Endothelial cell of umbilical vein (primary cell): ENCODE measurements around the gene BCAS3.

ENCODE experiments used
- CTCF ChIP-seq, 2 donors: IDR thresholded peaks; 1 replicate in 1 of 2; 2 replicates in 1 of 2; pipeline ENCODE4 v1.5.1; 2011; ENCODE audit warnings: low read length in 2 of 2, mild to moderate bottlenecking in 2 of 2, moderate library complexity in 2 of 2, control low read depth in 1 of 2, inconsistent platforms in 1 of 2, low read depth in 1 of 2; ENCODE audit not compliant: insufficient read depth in 1 of 2; ENCODE audit errors: extremely low read depth in 1 of 2
- EZH2 ChIP-seq: IDR thresholded peaks from 2 replicates; pipeline ENCODE4 v1.6.1; 2012; ENCODE audit warnings: borderline replicate concordance, low read depth, mild to moderate bottlenecking, moderate library complexity, low read length, inconsistent platforms; ENCODE audit not compliant: severe bottlenecking
- FOS ChIP-seq: IDR thresholded peaks from 2 replicates; pipeline ENCODE4 v1.6.1; 2011; ENCODE audit warnings: mild to moderate bottlenecking, low read length, moderate library complexity, borderline replicate concordance; ENCODE audit not compliant: insufficient read depth
- GATA2 ChIP-seq: IDR thresholded peaks from 2 replicates; pipeline ENCODE4 v1.7.0; 2011; ENCODE audit warnings: low read depth, mild to moderate bottlenecking, moderate library complexity, mixed read lengths, low read length; ENCODE audit not compliant: insufficient read length, insufficient read depth
- POLR2A ChIP-seq: IDR thresholded peaks from 2 replicates; pipeline ENCODE4 v1.6.1; 2012; ENCODE audit warnings: low read depth, mild to moderate bottlenecking, control low read depth, low read length

GRCh38 chr17:61282377-61282776 is 604.7 kb downstream of the BCAS3 start:
- no peak for TF ChIP-seq GATA2
- no peak for TF ChIP-seq CTCF (IDR thresholded peaks at IDR 0.05; ENCODE audit: extremely low read depth in 1 of 2, insufficient read depth in 1 of 2, low read depth in 1 of 2, low read length in 2 of 2)
- no peak for TF ChIP-seq POLR2A
- TF ChIP-seq FOS: no peak
- no peak for TF ChIP-seq EZH2
